Psoas muscle (tissue), 8 donors: ENCODE results near the gene POLR3K. TPM values are rescaled to one million over a fixed set of nuclear protein-coding genes. Genes with fewer than 3 reads are reported as not detected.

Source experiments
- ATAC-seq, 4 donors: fragments of 200-7000 bp; cut with Tn5 transposase; one replicate each; pipeline ENCODE4 v1.9.1; 2020; ENCODE audit warnings: moderate library complexity in 3 of 4, mild to moderate bottlenecking in 2 of 4
- DNase-seq, 2 donors: peaks; one replicate each; pipeline ENCODE4 v3.0.0-alpha.2; 2020
- H3K27ac ChIP-seq: fragments of 200-600 bp; one replicate; pipeline ENCODE4 v1.8.0; 2022
- H3K27me3 ChIP-seq, 3 donors: fragments of 200-600 bp in 1 of 3; one replicate each; pipeline versions ENCODE4 v1.6.1 to v1.8.0; 2013 to 2022; ENCODE audit warnings: low read length in 2 of 3, mild to moderate bottlenecking in 2 of 3, moderate library complexity in 1 of 3; ENCODE audit not compliant: insufficient read depth in 3 of 3
- H3K36me3 ChIP-seq, 2 donors: fragments of 200-600 bp in 1 of 2; one replicate each; pipeline versions ENCODE4 v1.6.1 to v1.8.0; 2013 to 2022; ENCODE audit warnings: low read depth in 1 of 2, mild to moderate bottlenecking in 1 of 2, moderate library complexity in 1 of 2; ENCODE audit not compliant: insufficient read depth in 1 of 2
- H3K4me1 ChIP-seq: fragments of 200-600 bp; one replicate; pipeline ENCODE4 v1.8.0; 2022
- H3K4me3 ChIP-seq: fragments of 200-600 bp; one replicate; pipeline ENCODE4 v1.8.0; 2022; ENCODE audit warnings: mild to moderate bottlenecking
- H3K9me3 ChIP-seq: fragments of 200-600 bp; one replicate; pipeline ENCODE4 v1.8.0; 2022
- WGBS, 3 donors: extraction: QIAGEN DNeasy Blood & Tissue Kit; methylation state at CpG; one replicate each; pipeline versions ENCODE4 v1.1.6 to v1.1.7; 2013; 5-methylcytosine and 5-hydroxymethylcytosine counted together
- intact Hi-C, 2 donors: fragments of 100-400 bp; cut with DNase I; formaldehyde crosslinking; loops; one replicate each; pipeline versions ENCODE4 v1.11.0 to v1.14.2; 2022
- polyA plus RNA-seq, 3 donors: library from polyadenylated mRNA; stranded (reverse); fragments of 200-250 nt; gene quantifications; one replicate each; pipeline ENCODE4 v1.2.3, GENCODE V29; 2013
- total RNA-seq, 4 donors: library from RNA; stranded (reverse); fragmentation: NEBNext Ultra II Directional in 2 of 4; extraction: Animal tissue kit (Norgen Biotek cat#: 25700) in 2 of 4; gene quantifications; one replicate each; pipeline versions ENCODE4 v1.2.1 to v1.2.4, GENCODE V29; 2021 to 2023
- TF ChIP-seq, protein P1 (sequence below): fragments of 200-600 bp; IDR thresholded peaks from one replicate; pipeline ENCODE4 v1.8.0; 2022; ENCODE audit warnings: antibody characterized with exemption
- donor health status: healthy with polysubstance abuse.
- donor health status: DM: no; HTN: no; CAD: no; lungs with moderate emphysema.
- donor health status: Bipolar disorder and iron deficiency.
- donor health status: healthy.
- donor health status: DM: yes; HTN: yes; CAD: no.
- donor health status: DM: no; HTN: no; CAD: no.
- donor health status: DM: no; HTN: no; CAD: no.
- donor health status: DM: yes; HTN: yes; CAD: no.

Gene POLR3K
- total and polyA plus RNA-seq, 7 donors, result 5.8 to 17.5 (median 10.9) TPM

DNA sequence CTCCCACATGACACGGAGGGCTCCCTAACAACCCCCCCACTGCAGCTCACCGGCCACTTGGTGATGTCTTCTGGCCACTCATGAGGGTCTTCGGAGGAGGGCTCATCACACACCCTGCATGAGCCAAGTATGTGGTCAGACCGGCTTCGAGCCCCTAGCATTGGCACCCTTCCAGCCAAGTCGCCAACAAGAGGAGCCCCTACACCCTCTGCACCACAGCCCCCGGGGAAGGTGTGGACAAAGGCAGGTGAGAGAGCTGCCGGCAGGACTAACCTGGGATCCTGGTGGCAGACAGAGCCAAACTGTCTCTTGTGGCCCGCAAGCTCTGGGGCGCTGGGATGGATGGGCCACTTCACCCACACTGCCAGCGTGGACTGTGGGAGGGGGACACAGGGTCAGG is 6.8 kb upstream of the POLR3K start:
- Histone ChIP-seq H3K4me1 (peaks cover 11% of the 10 kb centered on the region), H3K27ac (no peak overlapping the region), H3K4me3 (no peak overlapping the region), H3K36me3 (peaks cover 7 to 96% of the 10 kb centered on the region in 2 donors), H3K9me3 (no peaks in the 10 kb centered on the region), H3K27me3 (no peaks in the 10 kb centered on the region)
- intact Hi-C loops, result no loop called here
- peak in 1 of 2 donors; percentile 12 for DNase-seq
- 79 to 83% (median 81%) methylated on average over 11 of the region's 11 CpGs for WGBS, 3 donors
- no peak for ATAC-seq
- TF ChIP-seq, protein P1, sequence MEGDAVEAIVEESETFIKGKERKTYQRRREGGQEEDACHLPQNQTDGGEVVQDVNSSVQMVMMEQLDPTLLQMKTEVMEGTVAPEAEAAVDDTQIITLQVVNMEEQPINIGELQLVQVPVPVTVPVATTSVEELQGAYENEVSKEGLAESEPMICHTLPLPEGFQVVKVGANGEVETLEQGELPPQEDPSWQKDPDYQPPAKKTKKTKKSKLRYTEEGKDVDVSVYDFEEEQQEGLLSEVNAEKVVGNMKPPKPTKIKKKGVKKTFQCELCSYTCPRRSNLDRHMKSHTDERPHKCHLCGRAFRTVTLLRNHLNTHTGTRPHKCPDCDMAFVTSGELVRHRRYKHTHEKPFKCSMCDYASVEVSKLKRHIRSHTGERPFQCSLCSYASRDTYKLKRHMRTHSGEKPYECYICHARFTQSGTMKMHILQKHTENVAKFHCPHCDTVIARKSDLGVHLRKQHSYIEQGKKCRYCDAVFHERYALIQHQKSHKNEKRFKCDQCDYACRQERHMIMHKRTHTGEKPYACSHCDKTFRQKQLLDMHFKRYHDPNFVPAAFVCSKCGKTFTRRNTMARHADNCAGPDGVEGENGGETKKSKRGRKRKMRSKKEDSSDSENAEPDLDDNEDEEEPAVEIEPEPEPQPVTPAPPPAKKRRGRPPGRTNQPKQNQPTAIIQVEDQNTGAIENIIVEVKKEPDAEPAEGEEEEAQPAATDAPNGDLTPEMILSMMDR, result no peak

DNA sequence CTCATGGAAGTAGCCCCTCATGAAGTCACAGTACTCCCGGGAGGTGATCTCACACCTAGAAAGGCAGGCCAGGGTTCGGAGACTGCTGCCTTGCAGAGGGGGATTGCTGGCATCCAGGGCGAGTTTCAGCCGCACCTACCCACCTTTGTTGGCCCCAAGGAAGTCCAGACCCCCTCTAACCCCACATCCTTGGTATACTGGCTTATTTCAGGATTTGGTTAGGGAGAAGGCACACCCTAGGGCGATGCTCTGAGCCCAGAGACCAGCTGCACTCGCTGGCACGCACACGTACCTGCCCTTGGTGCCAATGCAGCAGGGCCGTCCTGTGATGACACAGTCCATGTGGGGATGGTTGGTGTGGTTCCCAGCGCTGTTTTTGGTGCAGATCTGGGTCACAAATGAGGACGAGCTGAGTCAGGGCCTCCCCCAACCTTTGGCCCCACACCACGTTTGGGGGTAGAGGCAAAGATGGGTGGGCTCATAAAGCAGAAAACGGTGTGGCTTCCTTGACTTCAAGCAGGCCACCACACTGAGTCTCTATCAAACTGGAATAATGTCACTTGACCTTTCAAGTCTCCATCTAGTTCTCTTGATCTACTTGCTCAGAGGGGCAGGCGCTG is 6.1 kb upstream of the POLR3K start:
- H3K36me3 ChIP-seq, result peaks cover 7 to 93% of the 10 kb centered on the region in 2 donors
- TF ChIP-seq, protein P1, result no peak
- peaks cover 11% of the 10 kb centered on the region for H3K4me1 ChIP-seq
- H3K4me3 ChIP-seq, result no peak overlapping the region
- intact Hi-C loops, result no loop called here
- ATAC-seq, result peak in 2 of 4 donors; percentile 31 to 33
- H3K27ac ChIP-seq, result no peak overlapping the region
- peak in 1 of 2 donors; percentile 10 for DNase-seq
- no peaks in the 10 kb centered on the region for H3K9me3 ChIP-seq
- H3K27me3 ChIP-seq, result no peaks in the 10 kb centered on the region
- 56 to 76% (median 59%) methylated on average over 14 of the region's 14 CpGs for WGBS, 3 donors

DNA sequence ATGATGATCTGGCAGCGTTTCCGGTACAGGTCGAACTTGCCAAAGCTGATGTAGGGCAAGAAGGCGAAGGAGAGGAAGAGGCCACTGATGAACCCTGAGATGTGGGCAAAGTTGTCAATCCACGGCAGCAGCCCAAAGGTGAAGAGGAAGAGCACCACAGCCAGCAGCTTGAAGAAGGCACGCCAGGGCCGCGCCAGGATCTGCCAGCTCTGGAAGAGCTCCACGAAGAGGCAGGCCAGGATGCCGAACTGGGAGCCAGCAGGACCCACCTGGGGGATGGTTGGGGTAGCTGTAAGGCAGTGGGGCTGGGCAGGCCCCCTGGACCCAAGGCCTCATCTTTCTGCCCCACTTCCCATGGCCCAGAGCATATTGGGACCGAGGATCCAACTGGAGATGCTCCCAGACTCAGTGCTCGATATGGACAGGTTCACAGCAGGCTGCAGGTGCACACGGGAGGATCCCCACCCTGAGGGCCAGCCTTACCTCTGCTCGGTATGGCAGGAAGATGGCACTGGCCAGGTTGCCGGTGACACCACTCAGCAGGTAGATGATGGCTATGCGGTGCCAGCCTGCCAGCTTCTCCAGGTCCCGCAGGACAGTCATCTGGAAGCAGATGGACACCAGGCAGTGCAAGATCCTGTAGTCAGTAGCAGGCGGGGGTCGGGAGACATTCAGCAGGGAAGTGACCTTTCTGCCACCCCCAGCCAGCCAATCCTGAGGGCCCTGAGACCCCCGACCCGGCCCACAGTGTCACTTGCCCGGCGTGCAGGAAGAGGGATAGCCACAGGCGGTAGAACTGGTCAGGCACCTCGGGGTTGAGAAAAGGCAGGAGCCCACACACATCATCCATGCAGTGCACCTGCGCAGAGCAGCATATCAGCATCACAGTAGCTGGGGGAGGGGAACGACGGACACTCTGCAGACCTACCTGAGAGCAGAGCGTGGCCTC is 5.4 kb upstream of the POLR3K start:
- DNase-seq (peak in 1 of 2 donors; percentile 12), ATAC-seq (no peak)
- peaks cover 7 to 87% of the 10 kb centered on the region in 2 donors for H3K36me3 ChIP-seq
- 84 to 89% (median 84%) methylated on average over 29 of the region's 29 CpGs for WGBS, 3 donors
- TF ChIP-seq, protein P1, result no peak
- peaks cover 5% of the 10 kb centered on the region for H3K4me1 ChIP-seq
- H3K4me3 ChIP-seq, result no peak overlapping the region
- no peak overlapping the region for H3K27ac ChIP-seq
- H3K27me3 ChIP-seq, result no peaks in the 10 kb centered on the region
- intact Hi-C loops, result no loop called here
- H3K9me3 ChIP-seq, result no peaks in the 10 kb centered on the region

DNA sequence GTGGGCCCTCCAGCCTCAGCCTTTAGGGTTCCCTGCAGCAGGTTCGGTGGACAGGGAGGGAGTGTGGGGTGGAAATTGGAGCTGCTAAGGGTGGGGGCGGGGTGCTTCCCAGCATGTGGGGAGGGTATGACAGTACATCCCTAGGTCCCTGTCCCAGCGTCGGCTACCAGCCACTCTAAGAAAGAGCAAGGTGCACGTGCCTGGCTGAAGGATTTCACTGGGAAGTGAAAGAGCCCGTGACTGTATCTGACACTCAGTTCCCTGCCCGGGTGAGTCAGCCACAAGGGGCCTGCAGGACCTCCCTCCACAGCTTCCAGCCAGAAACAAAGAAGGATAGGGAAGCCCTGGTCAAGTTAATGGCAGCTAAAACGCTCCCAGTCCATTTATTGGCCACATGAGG is 4.3 kb upstream of the POLR3K start:
- no peaks in the 10 kb centered on the region for H3K27me3 ChIP-seq
- H3K4me1 ChIP-seq, result peaks cover 2% of the 10 kb centered on the region
- DNase-seq (peak; percentile 34 to 59), ATAC-seq (no peak)
- no peak overlapping the region for H3K4me3 ChIP-seq
- TF ChIP-seq, protein P1, result no peak
- WGBS, 3 donors, result 50 to 73% (median 53%) methylated on average over 8 of the region's 8 CpGs
- peaks cover 7 to 77% of the 10 kb centered on the region in 2 donors for H3K36me3 ChIP-seq
- intact Hi-C loops, result no loop called here
- H3K9me3 ChIP-seq, result no peaks in the 10 kb centered on the region
- no peak overlapping the region for H3K27ac ChIP-seq
